HCT116 (cell line): Measurements from ENCODE around the gene ARNT2. TPM values are rescaled to one million over a fixed set of nuclear protein-coding genes. Genes with fewer than 3 reads are reported as not detected.

Experiments
- ATAC-seq: fragments of 200-7000 bp; cut with Tn5 transposase; 2 replicates; pipeline ENCODE4 v1.9.1; 2020; ENCODE audit warnings: mild to moderate bottlenecking, moderate library complexity
- BruUV-seq: library from RNA; stranded (reverse); fragments of 400-500 nt; replicated peaks from 2 replicates; lab custom pipeline; 2021; lab: Mats Ljungman, UMichigan
- CTCF ChIA-PET: fragments of 300-600 bp; sonication (Branson Sonifier 250); formaldehyde crosslinking; loops from one replicate; lab custom pipeline; 2021; ENCODE audit warnings: antibody characterized with exemption; lab: Charles Lee
- POLR2A ChIA-PET: fragments of 300-600, 350-600 bp; sonication (Branson Sonifier 250); formaldehyde crosslinking; loops from one replicate; lab custom pipeline; 2021; ENCODE audit warnings: antibody characterized with exemption; lab: Charles Lee
- RAD21 ChIA-PET, 2 experiments: fragments of 300-600 bp; sonication (Branson Sonifier 250); formaldehyde crosslinking; loops; one replicate each; lab custom pipeline; 2023; ENCODE audit warnings: low total read pairs in 2 of 2; ENCODE audit not compliant: uncharacterized antibody in 2 of 2, unreplicated experiment in 2 of 2, low non-redundant PET in 1 of 2; lab: Charles Lee
- DNase-seq: peaks from one replicate; pipeline ENCODE4 v3.0.0-alpha.2; 2010; ENCODE audit warnings: low read depth, low spot score
- H2AFZ ChIP-seq: fragments of 200-600 bp; shearing (Covaris generic), sonication (generic); 2 replicates; pipeline ENCODE4 v1.6.1; 2017; ENCODE audit warnings: low read depth, mixed run types, mixed read lengths, antibody characterized with exemption, low read length; ENCODE audit not compliant: poor library complexity, severe bottlenecking
- H3K27ac ChIP-seq: 2 replicates; pipeline ENCODE4 v1.5.1; 2012; ENCODE audit warnings: low read depth, low read length
- H3K27me3 ChIP-seq: fragments of 200-600 bp; sonication (generic); 2 replicates; pipeline ENCODE4 v1.6.1; 2016; ENCODE audit warnings: mixed run types, low read length, mixed read lengths; ENCODE audit not compliant: insufficient read depth
- H3K36me3 ChIP-seq, 2 experiments: fragments of 200-500 bp in 1 of 2; fragments of 200-600 bp in 1 of 2; sonication (Bioruptor generic) in 1 of 2; sonication (generic) in 1 of 2; 2 replicates each; pipeline versions ENCODE4 v1.5.1 to v1.6.1; 2014 to 2016; ENCODE audit warnings: low read length in 2 of 2, inconsistent platforms in 1 of 2, mixed read lengths in 1 of 2, mixed run types in 1 of 2; ENCODE audit not compliant: insufficient read depth in 2 of 2, control insufficient read depth in 1 of 2
- H3K4me1 ChIP-seq, 2 experiments: fragments of 200-600 bp in 1 of 2; sonication (generic) in 1 of 2; 2 replicates each; pipeline versions ENCODE4 v1.5.1 to v1.6.1; 2012 to 2017; ENCODE audit warnings: low read length in 2 of 2, inconsistent platforms in 1 of 2, mild to moderate bottlenecking in 1 of 2, mixed read lengths in 1 of 2, mixed run types in 1 of 2, moderate library complexity in 1 of 2; ENCODE audit not compliant: insufficient read depth in 2 of 2, control insufficient read depth in 1 of 2
- H3K4me2 ChIP-seq: fragments of 200-600 bp; sonication (generic); 2 replicates; pipeline ENCODE4 v1.6.1; 2017; ENCODE audit warnings: mixed run types, low read length, mixed read lengths
- H3K4me3 ChIP-seq, 2 experiments: fragments of 200-600 bp in 1 of 2; sonication (generic) in 1 of 2; replicated peaks in 1 of 2; 2 replicates each; pipeline ENCODE4 v1.5.1; 2011 to 2016; ENCODE audit warnings: low read length in 2 of 2, control low read depth in 1 of 2, low read depth in 1 of 2, mild to moderate bottlenecking in 1 of 2, mixed read lengths in 1 of 2, mixed run types in 1 of 2
- H3K79me2 ChIP-seq: fragments of 200-600 bp; sonication (generic); 2 replicates; pipeline ENCODE4 v1.6.1; 2017; ENCODE audit warnings: mild to moderate bottlenecking, mixed run types, low read length, moderate library complexity, mixed read lengths; ENCODE audit not compliant: insufficient read depth
- H3K9ac ChIP-seq: fragments of 200-600 bp; sonication (generic); 2 replicates; pipeline ENCODE4 v1.6.1; 2016; ENCODE audit warnings: low read length, mixed read lengths
- H3K9me2 ChIP-seq: fragments of 200-600 bp; sonication (generic), shearing (Covaris generic); 2 replicates; pipeline ENCODE4 v1.6.1; 2017; ENCODE audit warnings: mixed run types, mild to moderate bottlenecking, moderate library complexity; ENCODE audit not compliant: insufficient read depth
- H3K9me3 ChIP-seq, 2 experiments: fragments of 200-500 bp in 1 of 2; fragments of 200-600 bp in 1 of 2; sonication (Bioruptor generic) in 1 of 2; sonication (generic) in 1 of 2; 2 replicates each; pipeline ENCODE4 v1.6.1; 2014 to 2017; ENCODE audit warnings: low read length in 2 of 2, mixed read lengths in 2 of 2, inconsistent platforms in 1 of 2, low read depth in 1 of 2, mild to moderate bottlenecking in 1 of 2, mixed run types in 1 of 2, moderate library complexity in 1 of 2; ENCODE audit not compliant: control insufficient read depth in 1 of 2, insufficient read depth in 1 of 2
- H4K20me1 ChIP-seq: fragments of 200-600 bp; sonication (generic), shearing (Covaris generic); 2 replicates; pipeline ENCODE4 v1.6.1; 2017; ENCODE audit warnings: mixed run types, mild to moderate bottlenecking, moderate library complexity; ENCODE audit not compliant: insufficient read depth
- CEBPB ChIP-seq: IDR thresholded peaks from 2 replicates; pipeline ENCODE4 v1.6.1; 2012; ENCODE audit warnings: low read depth
- CTCF ChIP-seq, 3 experiments: fragments of 200-600 bp in 1 of 3; sonication (generic) in 1 of 3; IDR thresholded peaks in 2 of 3; conservative IDR thresholded peaks in 1 of 3; 2 replicates each; pipeline ENCODE4 v1.5.1; 2012 to 2017; ENCODE audit warnings: low read depth in 2 of 3, low read length in 2 of 3, antibody characterized with exemption in 1 of 3, borderline replicate concordance in 1 of 3, control low read depth in 1 of 3, mild to moderate bottlenecking in 1 of 3, mixed read lengths in 1 of 3, mixed run types in 1 of 3, moderate library complexity in 1 of 3; ENCODE audit not compliant: insufficient read depth in 1 of 3
- ELF1 ChIP-seq: IDR thresholded peaks from 2 replicates; pipeline ENCODE4 v1.6.1; 2012; ENCODE audit warnings: low read depth, borderline replicate concordance
- EZH2phosphoT487 ChIP-seq: fragments of 200-600 bp; IDR thresholded peaks from 2 replicates; pipeline ENCODE4 v1.6.1; 2018; ENCODE audit warnings: antibody characterized with exemption, borderline replicate concordance
- FOSL1 ChIP-seq: IDR thresholded peaks from 2 replicates; pipeline ENCODE4 v1.6.1; 2012; ENCODE audit warnings: low read depth
- JUND ChIP-seq: IDR thresholded peaks from 2 replicates; pipeline ENCODE4 v1.6.1; 2012
- MAX ChIP-seq: IDR thresholded peaks from 2 replicates; pipeline ENCODE4 v1.6.1; 2012
- RAD21 ChIP-seq: IDR thresholded peaks from 2 replicates; pipeline ENCODE4 v1.6.1; 2012; ENCODE audit warnings: low read depth, mild to moderate bottlenecking
- REST ChIP-seq: IDR thresholded peaks from 2 replicates; pipeline ENCODE4 v1.6.1; 2012; ENCODE audit warnings: low read depth
- SIN3A ChIP-seq: IDR thresholded peaks from 2 replicates; pipeline ENCODE4 v1.6.1; 2012; ENCODE audit warnings: low read depth
- SP1 ChIP-seq: IDR thresholded peaks from 2 replicates; pipeline ENCODE4 v1.6.1; 2012; ENCODE audit warnings: low read depth
- SRF ChIP-seq: IDR thresholded peaks from 2 replicates; pipeline ENCODE4 v1.6.1; 2012; ENCODE audit warnings: low read depth
- TCF7L2 ChIP-seq: IDR thresholded peaks from 2 replicates; pipeline ENCODE4 v1.7.0; 2011; ENCODE audit warnings: borderline replicate concordance, inconsistent platforms; ENCODE audit not compliant: insufficient read depth, insufficient read length; ENCODE audit errors: extremely low read depth
- YY1 ChIP-seq: IDR thresholded peaks from 2 replicates; pipeline ENCODE4 v1.6.1; 2011; ENCODE audit warnings: low read length, low read depth, moderate library complexity, mild to moderate bottlenecking; ENCODE audit not compliant: insufficient replicate concordance; ENCODE audit errors: extremely low read depth
- ZFX ChIP-seq: fragments of 450-650 bp; IDR thresholded peaks from 2 replicates; pipeline ENCODE4 v1.6.1; 2017
- intact Hi-C: fragments of 100-400 bp; cut with micrococcal nuclease; formaldehyde crosslinking; loops from 2 replicates; pipeline ENCODE4 v1.10.0; 2022
- total RNA-seq: library from RNA; stranded (reverse); gene quantifications from one replicate; pipeline ENCODE4 v1.2.1, GENCODE V29; 2021; ENCODE audit not compliant: unreplicated experiment

The ARNT2 gene
- total RNA-seq, 1 experiment from 2014 or later: 3.0 TPM

GRCh38 chr15:80523746-80524145 lies 119.6 kb downstream of the ARNT2 start:
- ATAC-seq: no peak
- intact Hi-C loops: no loop called here
- POLR2A ChIA-PET: no interaction called here
- H3K9ac ChIP-seq: no peak overlapping the region
- no peaks in the 10 kb centered on the region for H3K36me3 ChIP-seq
- H3K4me3 ChIP-seq: no peak overlapping the region
- no peak overlapping the region for H3K4me2 ChIP-seq
- H3K27me3 ChIP-seq: no peaks in the 10 kb centered on the region
- no peaks in the 10 kb centered on the region for H3K9me2 ChIP-seq
- no peak for DNase-seq
- BruUV-seq: no TSS peak
- H4K20me1 ChIP-seq: no peaks in the 10 kb centered on the region
- TF ChIP-seq ELF1 (no peak), MAX (no peak), FOSL1 (no peak), ZFX (no peak), CTCF (IDR thresholded peaks at IDR 0.05 in 2 of 3, conservative IDR thresholded peaks at IDR 0.05 in 1 of 3; ENCODE audit: borderline replicate concordance in 1 of 3, insufficient read depth in 1 of 3, low read depth in 2 of 3, low read length in 2 of 3) (no peak), CEBPB (no peak), YY1 (no peak)
- H3K27ac ChIP-seq: no peak overlapping the region
- no peaks in the 10 kb centered on the region for H3K4me1 ChIP-seq
- no peaks in the 10 kb centered on the region for H3K9me3 ChIP-seq
- CTCF ChIA-PET: no interaction called here
- H2AFZ ChIP-seq: no peak overlapping the region
- H3K79me2 ChIP-seq: no peaks in the 10 kb centered on the region
- RAD21 ChIA-PET: no interaction called here

- no peaks in the 10 kb centered on the region for H4K20me1 ChIP-seq
- H3K79me2 ChIP-seq: no peaks in the 10 kb centered on the region
- ATAC-seq (no peak), DNase-seq (no peak)
- no TSS peak for BruUV-seq
- H3K27me3 ChIP-seq: no peaks in the 10 kb centered on the region
- intact Hi-C loops: no loop called here
- H3K9ac ChIP-seq: no peak overlapping the region
- ChIA-PET POLR2A (no interaction called here), CTCF (no interaction called here), RAD21 (no interaction called here)
- no peaks in the 10 kb centered on the region for H3K4me1 ChIP-seq
- no peaks in the 10 kb centered on the region for H3K36me3 ChIP-seq
- no peak overlapping the region for H3K4me3 ChIP-seq
- H3K9me2 ChIP-seq: no peaks in the 10 kb centered on the region
- H3K27ac ChIP-seq: no peak overlapping the region
- H3K4me2 ChIP-seq: no peak overlapping the region
- H3K9me3 ChIP-seq: no peaks in the 10 kb centered on the region
- H2AFZ ChIP-seq: no peak overlapping the region
- no peak for TF ChIP-seq ZFX
- no peak for TF ChIP-seq FOSL1
- TF ChIP-seq RAD21: no peak
- no peak for TF ChIP-seq SRF
- TF ChIP-seq YY1: no peak
- TF ChIP-seq CEBPB: no peak
- no peak for TF ChIP-seq JUND
- TF ChIP-seq TCF7L2: no peak
- no peak for TF ChIP-seq EZH2phosphoT487
- TF ChIP-seq SIN3A: no peak
- TF ChIP-seq REST: no peak
- TF ChIP-seq MAX: no peak
- no peak for TF ChIP-seq SP1
Observed at GRCh38 chr15:80525853-80526252, 121.7 kb downstream of the ARNT2 start.
